HepG2 (cell line): ENCODE results near the gene CRIP1. TPM values are rescaled to one million over a fixed set of nuclear protein-coding genes. Genes with fewer than 3 reads are reported as not detected.

ENCODE experiments used
- ATAC-seq: fragments of 200-7000 bp; cut with Tn5 transposase; 3 replicates; pipeline ENCODE4 v1.9.1; 2020; ENCODE audit warnings: mild to moderate bottlenecking, moderate library complexity
- BruUV-seq: library from RNA; stranded (reverse); fragments of 400-500 nt; replicated peaks from 2 replicates; lab custom pipeline; 2021; lab: Mats Ljungman, UMichigan
- CTCF ChIA-PET: fragments of 300-600 bp; formaldehyde crosslinking; extraction: SDS; loops from one replicate; lab custom pipeline; 2021; ENCODE audit warnings: low total read pairs, inconsistent platforms, low intra/inter-chr PET ratio; lab: Yijun Ruan, JAX
- POLR2A ChIA-PET: fragments of 350-600 bp; sonication (Branson Sonifier 250); formaldehyde crosslinking; loops from one replicate; lab custom pipeline; 2020; ENCODE audit warnings: antibody characterized with exemption, inconsistent platforms; lab: Yijun Ruan, JAX
- DNase-seq: peaks from one replicate; pipeline ENCODE4 v3.0.0-alpha.2; 2015; ENCODE audit warnings: low spot score
- FAIRE-seq: peaks from 3 replicates; lab custom pipeline; 2011; peaks lifted over from hg19 to GRCh38; lab: Jason Lieb, UNC
- H2AFZ ChIP-seq: one replicate; pipeline ENCODE4 v1.6.1; 2011; ENCODE audit warnings: low read length, inconsistent platforms
- H3K27ac ChIP-seq: fragments of 300-600 bp; 3 replicates; pipeline ENCODE4 v1.8.0; 2011; ENCODE audit warnings: mixed run types, mild to moderate bottlenecking, mixed read lengths, low read length, inconsistent platforms; ENCODE audit not compliant: insufficient read depth; ENCODE audit errors: extremely low read length
- H3K27me3 ChIP-seq, 2 experiments: fragments of 200-600 bp in 1 of 2; 2 replicates in 1 of 2; 3 replicates in 1 of 2; pipeline versions ENCODE4 v1.6.0 to v1.8.0; 2011; ENCODE audit warnings: low read length in 2 of 2, mild to moderate bottlenecking in 2 of 2, moderate library complexity in 2 of 2, inconsistent platforms in 1 of 2; ENCODE audit not compliant: insufficient read depth in 2 of 2, control insufficient read depth in 1 of 2
- H3K36me3 ChIP-seq, 2 experiments: fragments of 200-600 bp in 1 of 2; replicated peaks in 1 of 2; 2 replicates in 1 of 2; 3 replicates in 1 of 2; pipeline versions ENCODE4 v1.5.1 to v1.8.0; 2011; ENCODE audit warnings: low read length in 2 of 2, inconsistent platforms in 1 of 2; ENCODE audit not compliant: insufficient read depth in 2 of 2, control insufficient read depth in 1 of 2
- H3K4me1 ChIP-seq: 2 replicates; pipeline ENCODE4 v1.5.1; 2012; ENCODE audit warnings: low read length, inconsistent platforms; ENCODE audit not compliant: insufficient read depth
- H3K4me2 ChIP-seq: 2 replicates; pipeline ENCODE4 v1.6.0; 2011; ENCODE audit warnings: low read depth, low read length, inconsistent platforms
- H3K4me3 ChIP-seq, 3 experiments: fragments of 200-600 bp in 1 of 3; sonication (generic), shearing (Covaris generic) in 1 of 3; replicated peaks in 1 of 3; 2 replicates each; pipeline ENCODE4 v1.5.1; 2011 to 2016; ENCODE audit warnings: low read length in 3 of 3, inconsistent platforms in 2 of 3, low read depth in 2 of 3, mild to moderate bottlenecking in 2 of 3, control low read depth in 1 of 3, mixed read lengths in 1 of 3; ENCODE audit not compliant: insufficient read depth in 1 of 3
- H3K79me2 ChIP-seq: one replicate; pipeline ENCODE4 v1.6.1; 2011; ENCODE audit warnings: low read length, inconsistent platforms; ENCODE audit not compliant: insufficient read depth
- H3K9ac ChIP-seq: 2 replicates; pipeline ENCODE4 v1.6.0; 2011; ENCODE audit warnings: mild to moderate bottlenecking, low read depth, low read length, inconsistent platforms; ENCODE audit not compliant: insufficient read depth
- H3K9me3 ChIP-seq: 2 replicates; pipeline ENCODE4 v1.5.1; 2012; ENCODE audit warnings: mild to moderate bottlenecking, low read length
- H4K20me1 ChIP-seq: 2 replicates; pipeline ENCODE4 v1.6.0; 2011; ENCODE audit warnings: inconsistent platforms, mild to moderate bottlenecking, low read length, moderate library complexity; ENCODE audit not compliant: insufficient read depth
- AGO2 ChIP-seq: fragments of 200-400 bp; formaldehyde crosslinking; optimal IDR thresholded peaks from 2 replicates; pipeline ENCODE3; 2017; ENCODE audit warnings: mild to moderate bottlenecking, low read depth, low read length, moderate library complexity
- ELK4 ChIP-seq: sonication (generic); formaldehyde crosslinking; IDR thresholded peaks from 2 replicates; pipeline ENCODE4 v1.9.0; 2021; ENCODE audit warnings: missing genetic modification reagents, borderline replicate concordance
- JUND ChIP-seq: sonication (generic); formaldehyde crosslinking; IDR thresholded peaks from 2 replicates; pipeline ENCODE4 v1.8.0; 2022; ENCODE audit warnings: mild to moderate bottlenecking, missing genetic modification reagents
- RAD21 ChIP-seq: fragments of 450-650 bp; formaldehyde crosslinking; IDR thresholded peaks from 2 replicates; pipeline ENCODE4 v1.5.0; 2020; ENCODE audit warnings: mild to moderate bottlenecking
- RBFOX2 ChIP-seq: fragments of 200-400 bp; formaldehyde crosslinking; IDR thresholded peaks from 2 replicates; pipeline ENCODE4 v1.6.1; 2017; ENCODE audit warnings: low read depth, mild to moderate bottlenecking, low read length
- RBM22 ChIP-seq: fragments of 200-400 bp; formaldehyde crosslinking; optimal IDR thresholded peaks from 2 replicates; pipeline ENCODE3; 2017; ENCODE audit warnings: mild to moderate bottlenecking, low read length, moderate library complexity
- ZNF263 ChIP-seq: sonication (generic); formaldehyde crosslinking; IDR thresholded peaks from 2 replicates; pipeline ENCODE4 v1.4.0; 2020; ENCODE audit warnings: missing genetic modification reagents
- ZNF800 ChIP-seq: sonication (generic); formaldehyde crosslinking; IDR thresholded peaks from 2 replicates; pipeline ENCODE4 v1.4.0; 2020; ENCODE audit warnings: missing genetic modification reagents
- WGBS: methylation state at CpG from one replicate; pipeline ENCODE4 v1.1.6; 2017; ENCODE audit warnings: low lambda C conversion rate; 5-methylcytosine and 5-hydroxymethylcytosine counted together
- in situ Hi-C: cut with HindIII; loops from 2 replicates; pipeline ENCODE4 v1.10.0; 2017; ENCODE audit warnings: low pct_unique_long_range_greater_than_20kb; ENCODE audit not compliant: extremely low pct_ligation_motif_present
- intact Hi-C: fragments of 100-400 bp; cut with micrococcal nuclease; formaldehyde crosslinking; loops from one replicate; pipeline ENCODE4 v1.10.0; 2022; ENCODE audit not compliant: unreplicated experiment
- polyA plus RNA-seq, 8 experiments: library from polyadenylated mRNA; depleted of rRNA in 3 of 8; stranded (reverse) in 7 of 8; unstranded in 1 of 8; fragments of >200 nt; fragmentation: Illumina TruSeq in 4 of 8; extraction: Trizol in 4 of 8; gene quantifications; 2 replicates each; pipeline versions ENCODE4 v1.2.1 to v1.2.3, GENCODE V29; 2011 to 2016; ENCODE audit warnings: low read depth in 4 of 8, missing spikeins in 1 of 8, mixed read lengths in 1 of 8; ENCODE audit not compliant: insufficient read depth in 1 of 8
- total RNA-seq, 5 experiments: library from RNA; depleted of rRNA; stranded (reverse); fragments of >200 nt; fragmentation: Illumina TruSeq; extraction: Trizol; gene quantifications; 2 replicates each; pipeline ENCODE4 v1.2.3, GENCODE V29; 2016; ENCODE audit warnings: low read depth in 1 of 5

CRIP1 gene
- total and polyA plus RNA-seq, 2 of the 13 experiments (the other 11 are each of a cell fraction or from before 2014, with no cell fraction given): 53.9 to 59.5 TPM

GRCh38 chr14:105458010-105458409 is 28.7 kb upstream of the CRIP1 start:
- Histone ChIP-seq H3K27ac (no peak overlapping the region), H3K27me3 (no peaks in the 10 kb centered on the region), H3K4me2 (no peak overlapping the region), H3K9ac (no peak overlapping the region), H3K4me3 (no peak overlapping the region), H3K36me3 (peaks cover 16 to 37% of the 10 kb centered on the region in 2 experiments; a peak in 4 of 5 replicates), H3K4me1 (no peaks in the 10 kb centered on the region), H3K9me3 (no peaks in the 10 kb centered on the region), H3K79me2 (no peaks in the 10 kb centered on the region), H2AFZ (no peak overlapping the region), H4K20me1 (no peaks in the 10 kb centered on the region)
- no peak for TF ChIP-seq ELK4 (CRISPR knock-in tag)
- no peak for TF ChIP-seq ZNF800 (CRISPR knock-in tag)
- no peak for TF ChIP-seq RAD21 (CRISPR knock-in tag)
- peak; percentile 71 for TF ChIP-seq RBM22
- TF ChIP-seq AGO2: peak; percentile 67
- TF ChIP-seq ZNF263 (CRISPR knock-in tag): no peak
- TF ChIP-seq JUND (CRISPR knock-in tag): no peak
- peak; percentile 21; the same call in 1 of the 2 replicates for TF ChIP-seq RBFOX2
- ChIA-PET CTCF (no interaction called here), POLR2A (no interaction called here)
- in situ Hi-C loops (no loop called here), intact Hi-C loops (no loop called here)
- ATAC-seq (no peak), DNase-seq (no peak), FAIRE-seq (no peak)
- BruUV-seq: no TSS peak
- 91% methylated on average over 17 of the region's 18 CpGs for WGBS
